Stomach (tissue), 4 donors: Measurements from ENCODE around the gene NNMT.

Experiments used
- POLR2A ChIP-seq, 4 donors: fragments of 450-650 bp; IDR thresholded peaks; one replicate each; pipeline ENCODE4 v1.6.1; 2016; ENCODE audit warnings: antibody characterized with exemption in 4 of 4, control low read depth in 2 of 4, mild to moderate bottlenecking in 1 of 4, moderate library complexity in 1 of 4
- POLR2AphosphoS5 ChIP-seq, 3 donors: sonication (generic); formaldehyde crosslinking; IDR thresholded peaks; one replicate each; pipeline ENCODE4 v1.6.1; 2016; ENCODE audit warnings: antibody characterized with exemption in 3 of 3
- TF ChIP-seq, protein P1 (sequence below), 7 experiments: fragments of 450-650 bp in 4 of 7; fragments of 200-600 bp in 3 of 7; sonication (generic) in 3 of 7; IDR thresholded peaks; one replicate each; pipeline ENCODE4 v1.5.1; 2016 to 2019; ENCODE audit warnings: antibody characterized with exemption in 7 of 7, control low read depth in 2 of 7, mild to moderate bottlenecking in 1 of 7

- TF ChIP-seq, protein P1, sequence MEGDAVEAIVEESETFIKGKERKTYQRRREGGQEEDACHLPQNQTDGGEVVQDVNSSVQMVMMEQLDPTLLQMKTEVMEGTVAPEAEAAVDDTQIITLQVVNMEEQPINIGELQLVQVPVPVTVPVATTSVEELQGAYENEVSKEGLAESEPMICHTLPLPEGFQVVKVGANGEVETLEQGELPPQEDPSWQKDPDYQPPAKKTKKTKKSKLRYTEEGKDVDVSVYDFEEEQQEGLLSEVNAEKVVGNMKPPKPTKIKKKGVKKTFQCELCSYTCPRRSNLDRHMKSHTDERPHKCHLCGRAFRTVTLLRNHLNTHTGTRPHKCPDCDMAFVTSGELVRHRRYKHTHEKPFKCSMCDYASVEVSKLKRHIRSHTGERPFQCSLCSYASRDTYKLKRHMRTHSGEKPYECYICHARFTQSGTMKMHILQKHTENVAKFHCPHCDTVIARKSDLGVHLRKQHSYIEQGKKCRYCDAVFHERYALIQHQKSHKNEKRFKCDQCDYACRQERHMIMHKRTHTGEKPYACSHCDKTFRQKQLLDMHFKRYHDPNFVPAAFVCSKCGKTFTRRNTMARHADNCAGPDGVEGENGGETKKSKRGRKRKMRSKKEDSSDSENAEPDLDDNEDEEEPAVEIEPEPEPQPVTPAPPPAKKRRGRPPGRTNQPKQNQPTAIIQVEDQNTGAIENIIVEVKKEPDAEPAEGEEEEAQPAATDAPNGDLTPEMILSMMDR (IDR thresholded peaks at IDR 0.05), result no peak
- no peak for TF ChIP-seq POLR2AphosphoS5 (IDR thresholded peaks at IDR 0.05)
- TF ChIP-seq POLR2A (IDR thresholded peaks at IDR 0.05), result no peak
These were observed 35.7 kb upstream of the NNMT start for GRCh38 chr11:114260483-114260882.
